Fibroblast of lung (primary cell): ENCODE data around the gene TUBA4B.

ENCODE experiments used
- EZH2 ChIP-seq: IDR thresholded peaks from 2 replicates; pipeline ENCODE4 v1.5.1; 2012; ENCODE audit warnings: low read length, control low read depth, mild to moderate bottlenecking; ENCODE audit errors: missing control alignments
- TF ChIP-seq, protein P1 (sequence below), 2 donors: IDR thresholded peaks in 1 of 2; conservative IDR thresholded peaks in 1 of 2; 1 replicate in 1 of 2; 2 replicates in 1 of 2; pipeline ENCODE4 v1.5.1; 2011 to 2012; ENCODE audit warnings: low read length in 2 of 2, control low read depth in 1 of 2, inconsistent platforms in 1 of 2, low read depth in 1 of 2, mild to moderate bottlenecking in 1 of 2

DNA sequence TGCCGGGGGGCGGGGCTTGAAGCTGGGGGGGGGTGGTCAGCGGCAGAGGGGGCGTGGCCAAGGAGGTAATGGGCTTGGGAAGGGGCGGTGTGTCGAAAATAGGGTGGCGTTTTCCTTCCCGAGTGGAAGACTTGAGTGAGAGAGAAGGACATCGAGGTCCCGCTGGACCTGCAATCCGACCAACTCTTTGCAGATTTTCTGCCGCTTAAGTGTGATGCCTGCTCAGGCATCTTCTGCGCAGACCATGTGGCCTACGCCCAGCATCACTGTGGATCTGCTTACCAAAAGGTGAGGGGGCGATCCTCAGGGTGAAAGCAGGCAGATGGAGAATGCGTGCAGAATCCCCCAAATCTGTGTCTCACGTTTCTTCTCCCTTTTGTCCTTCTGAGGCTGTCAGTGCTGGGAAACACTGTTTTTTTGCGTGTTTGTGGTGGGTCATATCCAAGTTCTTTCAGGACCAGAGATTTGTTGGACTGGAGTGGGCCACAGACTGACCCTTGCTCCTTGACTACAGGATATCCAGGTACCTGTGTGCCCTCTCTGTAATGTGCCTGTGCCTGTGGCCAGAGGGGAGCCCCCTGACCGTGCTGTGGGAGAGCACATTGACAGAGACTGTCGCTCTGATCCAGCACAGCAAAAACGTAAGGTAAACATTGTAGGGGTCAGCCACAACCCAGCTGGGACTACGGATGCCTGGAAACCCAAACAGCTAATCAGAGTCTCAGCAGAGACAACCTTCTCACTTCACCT, 45.7 kb upstream of the TUBA4B start:
- TF ChIP-seq, protein P1, sequence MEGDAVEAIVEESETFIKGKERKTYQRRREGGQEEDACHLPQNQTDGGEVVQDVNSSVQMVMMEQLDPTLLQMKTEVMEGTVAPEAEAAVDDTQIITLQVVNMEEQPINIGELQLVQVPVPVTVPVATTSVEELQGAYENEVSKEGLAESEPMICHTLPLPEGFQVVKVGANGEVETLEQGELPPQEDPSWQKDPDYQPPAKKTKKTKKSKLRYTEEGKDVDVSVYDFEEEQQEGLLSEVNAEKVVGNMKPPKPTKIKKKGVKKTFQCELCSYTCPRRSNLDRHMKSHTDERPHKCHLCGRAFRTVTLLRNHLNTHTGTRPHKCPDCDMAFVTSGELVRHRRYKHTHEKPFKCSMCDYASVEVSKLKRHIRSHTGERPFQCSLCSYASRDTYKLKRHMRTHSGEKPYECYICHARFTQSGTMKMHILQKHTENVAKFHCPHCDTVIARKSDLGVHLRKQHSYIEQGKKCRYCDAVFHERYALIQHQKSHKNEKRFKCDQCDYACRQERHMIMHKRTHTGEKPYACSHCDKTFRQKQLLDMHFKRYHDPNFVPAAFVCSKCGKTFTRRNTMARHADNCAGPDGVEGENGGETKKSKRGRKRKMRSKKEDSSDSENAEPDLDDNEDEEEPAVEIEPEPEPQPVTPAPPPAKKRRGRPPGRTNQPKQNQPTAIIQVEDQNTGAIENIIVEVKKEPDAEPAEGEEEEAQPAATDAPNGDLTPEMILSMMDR (conservative IDR thresholded peaks at IDR 0.05 in 1 of 2, IDR thresholded peaks at IDR 0.05 in 1 of 2; ENCODE audit: low read depth in 1 of 2, low read length in 2 of 2): no peak
- no peak for TF ChIP-seq EZH2
